ENCODE data around the gene HOXA5. TPM values are rescaled to one million over a fixed set of nuclear protein-coding genes. Genes with fewer than 3 reads are reported as not detected.

The HOXA5 gene
- total and polyA plus RNA-seq, 2 of the 8 experiments (the other 6 are each of a cell fraction or from before 2014, with no cell fraction given) = not detected

- TF ChIP-seq KDM4A (IDR thresholded peaks at IDR 0.05; ENCODE audit: low read depth, low read length, severe bottlenecking) (no peak), ASH2L (IDR thresholded peaks at IDR 0.05; ENCODE audit: low read length) (no peak)
Observed at GRCh38 chr7:27164045-27164366, 20.5 kb upstream of the HOXA5 start (continued).
